ENCODE results near the gene RPS15.

RPS15 gene

DNA sequence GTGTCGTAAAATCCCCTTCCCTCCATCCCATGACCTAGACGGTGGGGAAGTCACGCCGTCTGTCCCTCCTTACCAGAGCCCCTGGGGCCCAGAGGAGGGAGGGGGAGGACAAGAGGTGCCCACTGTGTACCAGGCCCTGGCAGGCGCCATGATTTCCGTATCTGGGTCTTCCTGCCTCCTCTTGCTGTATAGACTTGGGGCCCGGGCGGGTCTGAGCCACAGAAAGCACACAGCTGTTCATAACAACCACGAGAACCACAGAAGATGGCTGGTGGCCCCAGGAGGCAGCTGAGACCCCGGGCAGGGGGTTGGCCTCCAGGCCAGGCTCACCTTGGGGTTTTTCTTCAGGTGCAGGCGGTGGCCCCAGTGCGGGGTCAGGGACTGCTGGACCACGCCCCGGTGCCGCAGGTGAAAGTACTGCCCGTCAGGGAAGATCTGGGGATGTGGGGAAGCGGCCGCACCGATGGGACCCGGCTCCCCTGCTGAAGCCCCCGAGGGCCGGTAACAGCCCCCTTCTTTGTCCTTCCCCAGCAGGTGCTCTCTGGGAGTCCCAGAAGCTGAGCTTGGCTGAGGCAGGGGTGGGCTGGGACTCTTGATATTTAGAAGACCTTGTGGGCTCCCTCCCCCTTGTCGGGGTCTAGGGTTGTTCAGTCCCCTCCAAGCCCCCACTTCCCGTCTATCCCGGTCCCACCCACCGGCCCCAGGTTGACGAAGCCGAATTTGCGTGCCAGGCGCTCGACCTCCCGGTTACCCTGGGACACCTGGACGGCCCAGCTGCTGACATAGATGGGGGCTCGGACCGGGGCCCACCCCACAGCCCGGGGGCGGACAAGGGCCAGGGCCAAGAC is 51.5 kb downstream of the RPS15 start:
- DNase-seq: no peak

All from activated CD8-positive, alpha-beta memory T cell treated with anti-CD3 and anti-CD28 coated beads, Interleukin-2, amount 50 U/mL, for 48 hours (primary cell).